GM18519 (cell line): ENCODE measurements around the gene TAS2R40.
A peak's percentile ranks its signal among the peaks of the same experiment; 100 is the strongest.
"Not testable (repeated sequence)": the region's sequence is repeated elsewhere in the genome, so short reads cannot be mapped to it uniquely, and the experiment has no call there.

Experiments
- ATAC-seq: cut with Tn5 transposase; IDR thresholded peaks from one replicate; pipeline ENCODE4 v1.9.1; 2021; ENCODE audit warnings: mild to moderate bottlenecking, moderate library complexity; ENCODE audit not compliant: unreplicated experiment, low FRiP score

Gene TAS2R40

DNA sequence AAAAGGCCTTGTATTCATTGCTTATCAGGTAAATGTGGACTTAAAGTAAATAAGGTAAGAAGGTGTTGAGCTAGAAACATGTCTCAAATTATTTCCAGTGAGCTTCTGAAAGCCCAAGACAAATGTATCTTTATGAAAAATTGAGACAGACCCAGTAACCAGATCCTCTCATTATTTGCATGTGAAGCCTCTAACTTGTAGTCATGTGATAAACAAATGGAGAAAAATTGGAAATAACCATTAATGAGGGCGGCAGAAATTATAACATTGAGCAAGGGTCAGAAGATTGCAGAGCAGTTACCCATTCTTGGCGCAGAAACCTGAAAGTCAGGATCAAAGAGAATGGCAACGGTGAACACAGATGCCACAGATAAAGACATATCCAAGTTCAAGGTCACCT, at the start of gene TAS2R40:
TAS2R40 (plus strand) TSS at position 301 of the 400 bp plus-strand sequence; CDS start at position 343, 42 bp downstream.
- no peak for ATAC-seq

- ATAC-seq = no peak
Measured at GRCh38 chr7:143172354-143172753, 49.5 kb upstream of the TAS2R40 start.

DNA sequence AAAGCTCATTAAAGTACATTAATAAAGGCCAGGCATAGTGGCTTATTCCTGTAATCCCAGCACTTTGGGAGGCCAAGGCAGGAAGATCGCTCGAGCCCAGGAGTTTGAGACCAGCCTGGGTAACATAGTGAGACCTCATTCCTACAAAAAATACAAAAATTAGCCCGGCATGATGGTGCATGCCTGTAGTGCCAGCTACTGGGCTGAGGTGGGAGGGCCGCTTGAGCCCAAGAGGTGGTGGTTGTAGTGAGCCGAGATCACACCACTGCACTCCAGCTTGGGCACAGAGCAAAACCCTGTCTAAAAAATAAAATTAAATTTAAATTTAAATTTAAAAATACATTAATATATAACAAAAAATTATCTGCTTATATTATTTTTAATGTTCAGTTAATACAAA, 45.7 kb upstream of the TAS2R40 start:
- no peak for ATAC-seq

- no peak for ATAC-seq
Measured at GRCh38 chr7:143177374-143178119, 44.3 kb upstream of the TAS2R40 start.

DNA sequence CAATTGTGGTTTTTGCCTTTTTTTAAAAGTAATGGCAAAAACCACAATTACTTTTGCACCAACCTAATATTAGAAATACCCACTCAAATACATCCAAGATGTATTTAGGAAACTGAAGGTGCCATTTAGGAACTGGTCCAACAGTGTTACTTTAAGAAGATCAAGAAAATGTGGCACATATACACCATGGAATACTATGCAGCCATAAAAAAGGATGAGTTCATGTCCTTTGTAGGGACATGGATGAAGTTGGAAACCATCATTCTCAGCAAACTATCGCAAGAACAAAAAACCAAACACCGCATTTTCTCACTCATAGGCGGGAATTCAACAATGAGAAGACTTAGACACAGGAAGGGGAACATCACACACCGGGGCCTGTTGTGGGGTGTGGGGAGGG, 41.1 kb upstream of the TAS2R40 start:
- not testable (repeated sequence) for ATAC-seq

- ATAC-seq = no peak
Measured at GRCh38 chr7:143181349-143181748, 40.5 kb upstream of the TAS2R40 start.

- no peak for ATAC-seq
Measured at GRCh38 chr7:143183024-143183423, 38.8 kb upstream of the TAS2R40 start, which contains the start of gene TAS2R39. TAS2R39 (plus strand) TSS chr7:143183419; CDS start chr7:143183419, 0 bp downstream.

DNA sequence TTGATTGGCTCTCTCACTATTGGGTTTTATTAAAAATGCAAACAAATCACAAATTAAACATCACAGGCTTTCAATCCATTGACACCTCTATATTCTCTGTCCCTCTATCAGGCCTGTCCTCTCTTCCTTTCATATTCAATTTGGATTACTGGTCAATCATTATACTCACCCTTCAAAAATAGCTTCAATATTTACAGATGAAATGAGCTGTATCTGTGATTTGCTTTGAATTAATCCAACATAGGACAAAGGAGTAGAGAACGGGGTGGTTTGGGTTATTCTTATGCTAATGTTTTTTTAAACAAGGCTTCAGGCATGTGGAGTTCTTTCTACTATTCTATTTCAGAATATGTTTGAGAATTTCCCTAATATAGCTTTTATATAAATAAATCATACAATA, 36.3 kb upstream of the TAS2R40 start:
- no peak for ATAC-seq

GRCh38 chr7:143188994-143189393, 32.8 kb upstream of the TAS2R40 start:
- ATAC-seq = no peak

- ATAC-seq = no peak
Measured at GRCh38 chr7:143193880-143194279, 28.0 kb upstream of the TAS2R40 start.

DNA sequence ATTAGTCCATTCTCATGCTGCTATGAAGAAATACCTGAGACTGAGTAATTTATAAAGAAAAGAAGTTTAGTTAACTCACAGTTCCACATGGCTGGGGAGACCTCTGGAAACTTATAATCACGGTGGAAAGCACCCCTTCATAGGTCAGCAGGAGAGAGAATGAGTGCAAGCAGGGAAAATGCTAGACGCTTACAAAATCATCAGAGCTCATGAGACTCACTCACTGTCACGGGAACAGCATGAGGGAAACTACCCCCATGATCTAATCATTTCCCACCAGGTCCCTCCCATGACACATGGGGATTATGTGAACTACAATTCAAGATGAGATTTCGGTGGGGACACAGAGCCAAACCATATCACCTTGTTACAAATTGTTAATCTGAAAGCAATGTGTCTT, 22.8 kb upstream of the TAS2R40 start:
- ATAC-seq = no peak

- ATAC-seq = no peak
Measured at GRCh38 chr7:143202161-143202560, 19.7 kb upstream of the TAS2R40 start.

- ATAC-seq = no peak
Measured at GRCh38 chr7:143203386-143203785, 18.5 kb upstream of the TAS2R40 start.

- peak; percentile 85 for ATAC-seq
Measured at GRCh38 chr7:143205560-143206293, 16.1 kb upstream of the TAS2R40 start.

GRCh38 chr7:143210541-143210940, 11.3 kb upstream of the TAS2R40 start:
- no peak for ATAC-seq

DNA sequence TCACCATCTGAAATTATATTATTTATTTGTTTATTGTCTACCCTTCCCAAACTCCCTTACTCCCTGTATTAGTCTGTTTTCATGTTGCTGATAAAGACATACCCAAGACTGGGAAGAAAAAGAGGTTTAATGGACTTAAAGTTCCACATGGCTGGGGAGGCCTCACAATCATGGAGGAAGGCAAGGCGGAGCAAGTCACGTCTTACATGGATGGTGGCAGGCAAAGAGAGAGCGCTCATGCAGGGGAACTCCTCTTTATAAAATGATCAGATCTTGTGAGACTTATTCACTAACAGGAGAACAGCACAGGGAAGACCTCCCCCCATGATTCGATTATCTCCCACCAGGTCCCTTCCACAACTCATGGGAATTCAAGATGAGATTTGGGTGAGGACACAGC, 8.4 kb upstream of the TAS2R40 start:
- ATAC-seq = not testable (repeated sequence)

- peak; percentile 85 for ATAC-seq
Measured at GRCh38 chr7:143214789-143215679, 6.8 kb upstream of the TAS2R40 start.

DNA sequence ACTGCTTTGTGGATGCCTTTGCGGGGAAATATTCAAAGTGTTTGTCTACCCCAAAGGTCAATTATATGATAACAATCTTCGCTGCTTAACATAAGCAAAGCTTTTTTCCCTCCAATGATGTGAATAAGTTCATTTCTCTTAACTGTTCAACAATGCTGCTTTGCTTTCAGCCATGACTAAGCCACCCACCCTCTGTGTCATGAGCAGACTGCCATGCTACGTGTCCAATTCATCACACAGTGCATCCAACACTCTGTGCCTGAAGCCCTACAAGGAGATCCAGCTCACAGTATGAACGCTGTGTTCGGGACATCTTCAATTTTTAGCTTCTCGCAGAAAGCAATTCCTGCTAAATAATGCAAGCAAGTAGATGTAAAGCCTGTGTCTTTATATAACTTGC, 5.7 kb upstream of the TAS2R40 start:
- ATAC-seq = no peak

DNA sequence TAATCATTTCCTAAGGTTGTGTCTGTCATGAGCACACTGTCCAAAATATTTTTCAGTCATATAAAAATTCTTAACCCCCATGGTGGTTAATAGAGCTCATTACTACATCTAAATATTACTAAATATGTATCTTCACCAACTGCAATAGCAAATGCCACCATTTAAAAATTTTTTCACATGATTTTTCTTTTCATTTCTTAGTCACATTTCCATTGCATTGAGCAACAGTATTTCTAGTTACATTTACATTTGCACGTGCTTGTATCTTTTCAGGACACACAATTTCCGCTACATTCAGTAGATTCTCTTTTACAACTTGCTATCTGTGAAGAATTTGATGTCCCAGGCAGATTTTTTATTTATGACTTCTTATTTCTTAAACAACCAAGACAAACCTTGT, 5.2 kb upstream of the TAS2R40 start:
- no peak for ATAC-seq

- no peak for ATAC-seq
Measured at GRCh38 chr7:143217806-143218205, 4.0 kb upstream of the TAS2R40 start.

DNA sequence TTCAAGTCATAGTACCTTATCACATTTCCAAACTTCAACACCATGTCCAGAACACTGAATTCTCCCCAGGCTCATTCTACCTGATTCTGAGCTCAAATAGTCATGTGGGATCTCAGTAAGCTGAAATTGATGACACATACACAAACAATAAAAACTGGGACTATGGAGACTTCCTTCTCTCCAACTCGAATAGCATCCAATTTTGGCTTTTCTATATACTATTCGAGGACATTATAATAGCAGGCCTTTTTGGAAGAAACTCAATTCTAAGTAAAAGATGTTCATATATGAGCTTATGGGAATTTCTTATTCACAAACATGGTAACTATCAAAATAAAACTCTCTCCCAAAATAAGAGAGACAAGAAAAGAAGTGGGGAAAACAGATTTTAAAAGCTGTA, 551 bp upstream of the TAS2R40 start:
- ATAC-seq = no peak
